Brain microvascular endothelial cell (primary cell): ENCODE measurements around the gene ARPC2.

Experiments
- DNase-seq: peaks from one replicate; pipeline ENCODE4 v3.0.0-alpha.2; 2020
- H3K27ac ChIP-seq: fragments of 250-450 bp; sonication (Bioruptor Pico); 2 replicates; pipeline ENCODE4 v1.5.1; 2020; ENCODE audit warnings: mild to moderate bottlenecking, moderate library complexity
- H3K27me3 ChIP-seq: fragments of 250-450 bp; sonication (Bioruptor Pico); replicated peaks from 2 replicates; pipeline ENCODE4 v1.5.1; 2020; ENCODE audit warnings: mild to moderate bottlenecking
- H3K36me3 ChIP-seq: fragments of 250-450 bp; sonication (Bioruptor Pico); replicated peaks from 2 replicates; pipeline ENCODE4 v1.5.1; 2020; ENCODE audit warnings: mild to moderate bottlenecking
- H3K4me3 ChIP-seq: 2 replicates; pipeline ENCODE4 v1.5.1; 2011; ENCODE audit warnings: low read depth, mild to moderate bottlenecking, control low read depth, low read length, moderate library complexity
- in situ Hi-C: cut with HindIII; loops from 2 replicates; pipeline ENCODE4 v1.10.0; 2017; ENCODE audit warnings: low sequenced_read_pairs, low pct_ligation_motif_present
- TF ChIP-seq, protein P1 (sequence below): IDR thresholded peaks from 2 replicates; pipeline ENCODE4 v1.5.1; 2011; ENCODE audit warnings: low read depth, mild to moderate bottlenecking, moderate library complexity, low read length, control low read depth, inconsistent platforms; ENCODE audit errors: missing control alignments

The ARPC2 gene

DNA sequence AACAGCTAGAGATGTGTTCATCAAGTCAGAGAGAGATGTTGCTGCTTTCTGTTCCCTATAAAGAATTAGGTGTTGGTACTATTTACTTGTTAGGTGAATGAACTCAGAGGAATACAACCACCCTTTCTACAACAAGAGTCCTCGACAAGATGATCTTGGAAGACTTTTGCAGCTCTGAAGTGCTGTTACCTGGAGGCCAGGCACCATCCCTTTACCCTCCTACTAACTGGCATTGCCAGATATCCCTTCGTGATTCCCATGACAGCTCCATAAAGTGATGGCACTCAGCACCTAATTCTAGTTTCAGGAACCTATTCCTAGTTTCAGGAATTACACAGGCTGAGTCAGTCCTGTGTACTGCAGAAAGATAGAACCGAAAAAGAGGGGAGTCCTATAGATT, 9.9 kb downstream of the ARPC2 start:
- in situ Hi-C loops, result no loop called here
- Histone ChIP-seq H3K36me3 (peaks cover 60% of the 10 kb centered on the region), H3K27me3 (no peaks in the 10 kb centered on the region), H3K27ac (no peak overlapping the region), H3K4me3 (no peak overlapping the region)
- TF ChIP-seq, protein P1, sequence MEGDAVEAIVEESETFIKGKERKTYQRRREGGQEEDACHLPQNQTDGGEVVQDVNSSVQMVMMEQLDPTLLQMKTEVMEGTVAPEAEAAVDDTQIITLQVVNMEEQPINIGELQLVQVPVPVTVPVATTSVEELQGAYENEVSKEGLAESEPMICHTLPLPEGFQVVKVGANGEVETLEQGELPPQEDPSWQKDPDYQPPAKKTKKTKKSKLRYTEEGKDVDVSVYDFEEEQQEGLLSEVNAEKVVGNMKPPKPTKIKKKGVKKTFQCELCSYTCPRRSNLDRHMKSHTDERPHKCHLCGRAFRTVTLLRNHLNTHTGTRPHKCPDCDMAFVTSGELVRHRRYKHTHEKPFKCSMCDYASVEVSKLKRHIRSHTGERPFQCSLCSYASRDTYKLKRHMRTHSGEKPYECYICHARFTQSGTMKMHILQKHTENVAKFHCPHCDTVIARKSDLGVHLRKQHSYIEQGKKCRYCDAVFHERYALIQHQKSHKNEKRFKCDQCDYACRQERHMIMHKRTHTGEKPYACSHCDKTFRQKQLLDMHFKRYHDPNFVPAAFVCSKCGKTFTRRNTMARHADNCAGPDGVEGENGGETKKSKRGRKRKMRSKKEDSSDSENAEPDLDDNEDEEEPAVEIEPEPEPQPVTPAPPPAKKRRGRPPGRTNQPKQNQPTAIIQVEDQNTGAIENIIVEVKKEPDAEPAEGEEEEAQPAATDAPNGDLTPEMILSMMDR, result no peak
- no peak for DNase-seq

DNA sequence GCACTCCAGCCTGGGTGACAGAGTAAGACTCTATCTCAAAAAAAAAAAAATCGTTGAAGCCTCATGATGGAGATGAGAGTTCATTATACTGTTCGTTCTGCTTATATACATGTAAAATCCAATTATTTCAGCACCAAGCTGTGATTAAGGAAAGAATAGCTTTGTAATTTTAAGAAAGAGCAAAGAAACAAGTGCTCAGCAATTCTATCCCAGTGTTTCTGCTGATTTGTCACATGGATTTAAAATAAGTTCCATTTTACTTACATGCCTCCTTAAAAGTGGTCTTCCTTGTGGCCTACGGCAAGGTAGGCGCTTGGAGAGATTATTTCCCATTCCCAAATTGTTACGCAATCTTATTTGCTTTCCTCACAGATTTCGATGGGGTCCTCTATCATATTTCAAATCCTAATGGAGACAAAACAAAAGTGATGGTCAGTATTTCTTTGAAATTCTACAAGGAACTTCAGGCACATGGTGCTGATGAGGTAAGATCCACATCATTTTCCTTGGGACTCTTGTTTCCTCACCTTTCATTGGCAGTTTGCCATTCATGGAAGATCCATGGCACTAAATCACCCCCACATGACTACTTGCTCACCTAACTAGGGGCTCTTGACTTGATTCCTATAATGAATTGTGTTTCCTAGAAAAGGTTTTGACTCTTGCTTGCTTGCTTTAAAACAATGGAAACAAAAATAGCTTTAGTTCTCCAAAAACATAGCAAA, 11.5 kb downstream of the ARPC2 start:
- Histone ChIP-seq H3K36me3 (peaks cover 71% of the 10 kb centered on the region), H3K27ac (peak overlapping the region; percentile 71), H3K4me3 (no peak overlapping the region), H3K27me3 (no peaks in the 10 kb centered on the region)
- TF ChIP-seq, protein P1, result no peak
- DNase-seq, result no peak
- in situ Hi-C loops, result no loop called here

DNA sequence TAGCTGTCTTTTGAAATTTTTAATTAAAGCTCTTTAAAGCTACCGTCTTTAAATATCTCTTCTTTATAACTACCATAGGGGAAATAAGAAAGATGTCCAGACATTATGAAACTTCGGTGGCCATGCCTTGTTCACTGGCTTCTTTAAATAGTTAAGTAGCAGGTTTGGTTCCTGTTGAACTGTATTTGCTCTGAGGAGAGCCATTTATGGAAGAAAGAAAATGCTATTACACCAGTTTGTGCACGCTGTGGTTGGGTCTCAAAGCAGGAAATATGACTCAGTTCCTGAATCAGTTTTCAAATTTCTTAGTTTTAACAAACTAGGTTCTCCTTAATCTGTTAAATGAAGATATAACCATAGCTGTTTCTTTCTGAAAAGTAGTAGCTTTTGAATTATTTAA, 12.2 kb downstream of the ARPC2 start:
- H3K27ac ChIP-seq, result peak overlapping the region; percentile 71
- peaks cover 74% of the 10 kb centered on the region for H3K36me3 ChIP-seq
- in situ Hi-C loops, result no loop called here
- H3K27me3 ChIP-seq, result no peaks in the 10 kb centered on the region
- peak; percentile 62 for DNase-seq
- TF ChIP-seq, protein P1, result no peak
- H3K4me3 ChIP-seq, result no peak overlapping the region

DNA sequence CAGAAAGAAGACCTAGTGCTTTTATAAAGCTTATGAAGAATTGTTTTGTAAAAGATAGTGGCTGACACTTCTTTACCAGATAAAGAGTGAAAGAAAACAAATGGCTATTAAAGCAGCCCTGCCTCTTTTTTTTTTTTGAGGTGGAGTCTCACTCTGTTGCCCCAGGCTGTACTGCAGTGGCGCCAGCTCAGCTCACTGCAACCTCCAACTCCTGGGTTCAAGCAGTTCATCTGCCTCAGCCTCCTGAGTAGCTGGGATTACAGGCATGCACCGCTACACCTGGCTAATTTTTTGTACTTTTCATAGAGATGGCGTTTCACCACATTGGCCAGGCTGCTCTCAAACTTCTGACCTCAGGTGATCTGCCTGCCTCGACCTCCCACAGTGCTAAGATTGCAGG, 12.9 kb downstream of the ARPC2 start:
- Histone ChIP-seq H3K36me3 (peaks cover 75% of the 10 kb centered on the region), H3K27me3 (no peaks in the 10 kb centered on the region), H3K4me3 (no peak overlapping the region), H3K27ac (peak overlapping the region; percentile 71)
- DNase-seq, result no peak
- in situ Hi-C loops, result no loop called here
- TF ChIP-seq, protein P1, result no peak

DNA sequence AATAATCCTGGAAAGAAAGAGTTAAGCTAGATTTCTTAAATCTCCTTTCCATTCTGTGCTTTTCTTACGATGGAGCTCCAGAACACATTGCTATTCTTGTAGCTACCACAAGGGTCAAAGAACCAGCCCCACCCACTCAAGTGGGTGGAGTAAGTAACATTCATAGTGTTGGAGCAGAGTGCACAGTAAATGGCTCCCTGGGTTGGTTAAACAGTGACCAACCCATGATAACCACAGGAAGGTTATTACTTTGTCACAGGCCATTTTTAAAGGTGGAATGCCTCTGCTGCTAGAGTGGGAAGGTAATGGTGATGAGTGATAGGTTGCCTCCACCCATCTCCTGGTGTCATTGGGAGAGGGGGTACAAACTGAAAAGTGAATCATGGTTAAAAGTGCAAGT, 13.9 kb downstream of the ARPC2 start:
- DNase-seq, result peak; percentile 64
- Histone ChIP-seq H3K27ac (no peak overlapping the region), H3K27me3 (no peaks in the 10 kb centered on the region), H3K36me3 (peaks cover 78% of the 10 kb centered on the region), H3K4me3 (no peak overlapping the region)
- in situ Hi-C loops, result no loop called here
- TF ChIP-seq, protein P1, result peak; percentile 51

DNA sequence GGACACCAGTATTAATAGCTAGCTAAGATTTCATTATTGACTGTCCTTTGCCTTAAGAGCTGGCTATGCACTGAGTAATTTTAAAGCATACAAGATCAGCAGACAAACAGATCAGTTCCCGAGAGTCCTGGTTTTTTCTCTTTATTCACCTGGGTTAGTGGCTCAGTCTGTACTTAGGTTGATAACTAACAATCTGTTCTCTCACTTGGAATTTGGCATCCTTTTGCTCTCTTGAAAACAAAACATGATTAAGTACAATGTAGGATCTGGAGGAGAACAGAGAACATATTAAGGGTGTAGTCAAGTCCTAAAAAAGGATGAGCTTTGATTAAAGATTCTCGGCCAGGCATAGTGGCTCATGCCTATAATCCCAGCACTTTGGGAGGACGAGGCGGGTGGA, 16.6 kb downstream of the ARPC2 start:
- no peak overlapping the region for H3K27ac ChIP-seq
- H3K27me3 ChIP-seq, result no peaks in the 10 kb centered on the region
- TF ChIP-seq, protein P1, result no peak
- DNase-seq, result no peak
- peaks cover 81% of the 10 kb centered on the region for H3K36me3 ChIP-seq
- in situ Hi-C loops, result no loop called here
- H3K4me3 ChIP-seq, result no peak overlapping the region
